HS-27A (cell line): ENCODE measurements around the gene CZIB.

Experiments used
- DNase-seq: peaks from one replicate; pipeline ENCODE4 v3.0.0-alpha.2; 2012; ENCODE audit warnings: low read depth, missing footprints

The CZIB gene

GRCh38 chr1:53220171-53220961 lies at the start of gene CZIB:
CZIB (minus strand) TSS chr1:53220634; CDS start chr1:53220575, 59 bp downstream.
- DNase-seq: peak; percentile 84

GRCh38 chr1:53270107-53270506 lies 49.7 kb upstream of the CZIB start:
- DNase-seq: no peak

GRCh38 chr1:53267761-53268160 lies 47.3 kb upstream of the CZIB start:
- DNase-seq: no peak

- no peak for DNase-seq
Measured at GRCh38 chr1:53266038-53266437, 45.6 kb upstream of the CZIB start.

- no peak for DNase-seq
Measured at GRCh38 chr1:53265581-53265980, 45.1 kb upstream of the CZIB start.

GRCh38 chr1:53264048-53264447 lies 43.6 kb upstream of the CZIB start:
- no peak for DNase-seq

- DNase-seq: no peak
Measured at GRCh38 chr1:53262000-53262399, 41.6 kb upstream of the CZIB start.

- DNase-seq: no peak
Measured at GRCh38 chr1:53260631-53261247, 40.3 kb upstream of the CZIB start.

- DNase-seq: no peak
Measured at GRCh38 chr1:53259932-53260331, 39.5 kb upstream of the CZIB start.

GRCh38 chr1:53258216-53258615 lies 37.8 kb upstream of the CZIB start:
- DNase-seq: no peak

- DNase-seq: no peak
Measured at GRCh38 chr1:53257454-53258081, 37.1 kb upstream of the CZIB start.

GRCh38 chr1:53256511-53257453 lies 36.3 kb upstream of the CZIB start:
- DNase-seq: no peak

- no peak for DNase-seq
Measured at GRCh38 chr1:53255031-53255430, 34.6 kb upstream of the CZIB start.

- DNase-seq: no peak
Measured at GRCh38 chr1:53254011-53254640, 33.7 kb upstream of the CZIB start.

- no peak for DNase-seq
Measured at GRCh38 chr1:53250325-53250724, 29.9 kb upstream of the CZIB start.

GRCh38 chr1:53249706-53250105 lies 29.3 kb upstream of the CZIB start:
- no peak for DNase-seq

- peak; percentile 92 for DNase-seq
Measured at GRCh38 chr1:53246261-53247134, 26.1 kb upstream of the CZIB start.

GRCh38 chr1:53244141-53244540 lies 23.7 kb upstream of the CZIB start:
- DNase-seq: no peak

GRCh38 chr1:53242381-53242780 lies 21.9 kb upstream of the CZIB start:
- no peak for DNase-seq

- DNase-seq: no peak
Measured at GRCh38 chr1:53241828-53242227, 21.4 kb upstream of the CZIB start.
